Measurements from ENCODE around the gene GNA14.

DNA sequence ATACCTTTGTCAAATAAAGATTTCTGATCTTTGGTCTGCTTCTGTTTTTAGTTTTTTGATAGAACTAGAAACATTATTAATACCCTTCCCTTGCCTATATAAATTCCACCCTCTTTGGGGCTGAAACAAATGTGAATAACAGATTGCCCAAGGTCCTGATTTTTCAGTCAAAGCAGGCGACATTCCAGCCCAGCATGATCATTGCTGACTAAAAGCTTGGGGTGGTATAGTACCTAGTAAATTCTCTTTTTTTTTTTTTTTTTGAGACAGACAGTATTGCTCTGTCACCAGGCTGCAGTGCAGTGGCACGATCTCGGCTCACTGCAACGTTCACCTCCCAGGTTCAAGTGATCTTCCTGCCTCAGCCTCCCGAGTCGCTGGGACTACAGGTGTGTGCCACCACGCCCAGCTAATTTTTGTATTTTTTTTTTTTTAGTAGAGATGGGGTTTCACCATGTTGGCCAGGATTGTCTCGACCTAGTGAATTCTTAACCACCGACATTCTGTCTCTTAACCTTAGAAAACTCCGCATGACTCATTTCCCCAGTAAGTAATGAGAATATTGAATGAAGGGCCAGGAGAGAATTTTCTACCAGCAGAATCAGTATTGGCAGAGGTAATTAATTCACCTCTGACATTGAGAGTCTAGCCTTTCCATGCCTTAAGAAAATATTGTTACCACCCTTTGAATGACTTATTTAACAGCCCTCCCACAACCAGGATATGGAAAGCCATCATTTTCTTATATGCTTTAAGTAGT is 226.4 kb downstream of the GNA14 start:
- TF ChIP-seq, protein P1, sequence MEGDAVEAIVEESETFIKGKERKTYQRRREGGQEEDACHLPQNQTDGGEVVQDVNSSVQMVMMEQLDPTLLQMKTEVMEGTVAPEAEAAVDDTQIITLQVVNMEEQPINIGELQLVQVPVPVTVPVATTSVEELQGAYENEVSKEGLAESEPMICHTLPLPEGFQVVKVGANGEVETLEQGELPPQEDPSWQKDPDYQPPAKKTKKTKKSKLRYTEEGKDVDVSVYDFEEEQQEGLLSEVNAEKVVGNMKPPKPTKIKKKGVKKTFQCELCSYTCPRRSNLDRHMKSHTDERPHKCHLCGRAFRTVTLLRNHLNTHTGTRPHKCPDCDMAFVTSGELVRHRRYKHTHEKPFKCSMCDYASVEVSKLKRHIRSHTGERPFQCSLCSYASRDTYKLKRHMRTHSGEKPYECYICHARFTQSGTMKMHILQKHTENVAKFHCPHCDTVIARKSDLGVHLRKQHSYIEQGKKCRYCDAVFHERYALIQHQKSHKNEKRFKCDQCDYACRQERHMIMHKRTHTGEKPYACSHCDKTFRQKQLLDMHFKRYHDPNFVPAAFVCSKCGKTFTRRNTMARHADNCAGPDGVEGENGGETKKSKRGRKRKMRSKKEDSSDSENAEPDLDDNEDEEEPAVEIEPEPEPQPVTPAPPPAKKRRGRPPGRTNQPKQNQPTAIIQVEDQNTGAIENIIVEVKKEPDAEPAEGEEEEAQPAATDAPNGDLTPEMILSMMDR (conservative IDR thresholded peaks at IDR 0.05; ENCODE audit: low read length) = no peak
- no peak for TF ChIP-seq EZH2phosphoT487 (IDR thresholded peaks at IDR 0.05; ENCODE audit: borderline replicate concordance, low read depth, low read length)

Data from OCI-LY7 (cell line).